HepG2 (cell line): ENCODE results near the gene RNPS1. TPM values are rescaled to one million over a fixed set of nuclear protein-coding genes. Genes with fewer than 3 reads are reported as not detected.

Experiments used
- HDAC6 ChIP-seq: fragments of 200-600 bp; sonication (generic); IDR thresholded peaks from 2 replicates; pipeline ENCODE4 v1.7.0; 2017; ENCODE audit warnings: mild to moderate bottlenecking, antibody characterized with exemption, low read length, low read depth
- HIC2 ChIP-seq: sonication (generic); formaldehyde crosslinking; IDR thresholded peaks from 2 replicates; pipeline ENCODE4 v1.9.0; 2022; ENCODE audit warnings: low read depth, missing genetic modification reagents
- HNF4G ChIP-seq, 2 experiments: sonication (generic) in 1 of 2; formaldehyde crosslinking in 1 of 2; IDR thresholded peaks; 2 replicates each; pipeline versions ENCODE4 v1.4.0 to v1.6.1; 2011 to 2020; ENCODE audit warnings: borderline replicate concordance in 2 of 2, low read depth in 2 of 2, mild to moderate bottlenecking in 2 of 2, low read length in 1 of 2, missing genetic modification reagents in 1 of 2, moderate library complexity in 1 of 2
- PCBP1 ChIP-seq: fragments of 200-400 bp; formaldehyde crosslinking; IDR thresholded peaks from 2 replicates; pipeline ENCODE4 v1.6.1; 2017; ENCODE audit warnings: mild to moderate bottlenecking, low read depth, low read length, borderline replicate concordance
- POGZ ChIP-seq: sonication (generic); formaldehyde crosslinking; IDR thresholded peaks from 2 replicates; pipeline ENCODE4 v1.4.0; 2020; ENCODE audit warnings: mild to moderate bottlenecking, missing genetic modification reagents
- PPARG ChIP-seq: conservative IDR thresholded peaks from 2 replicates; pipeline ENCODE4 v1.6.1; 2016; ENCODE audit warnings: missing biosample characterization, missing genetic modification reagents
- RFX5 ChIP-seq: IDR thresholded peaks from 2 replicates; pipeline ENCODE4 v1.6.1; 2011; ENCODE audit warnings: low read depth, low read length, improper control_type of control experiment
- ZFP91 ChIP-seq: sonication (generic); formaldehyde crosslinking; IDR thresholded peaks from 2 replicates; pipeline ENCODE4 v1.9.0; 2022; ENCODE audit warnings: missing genetic modification reagents, mild to moderate bottlenecking, borderline replicate concordance
- ZGPAT ChIP-seq: IDR thresholded peaks from 2 replicates; pipeline ENCODE4 v1.6.1; 2016; ENCODE audit warnings: mild to moderate bottlenecking
- ZNF446 ChIP-seq: sonication (generic); formaldehyde crosslinking; IDR thresholded peaks from 2 replicates; pipeline ENCODE4 v1.5.0; 2020; ENCODE audit warnings: mild to moderate bottlenecking, missing genetic modification reagents
- ZNF547 ChIP-seq: sonication (generic); formaldehyde crosslinking; IDR thresholded peaks from 2 replicates; pipeline ENCODE4 v1.5.1; 2020; ENCODE audit warnings: mild to moderate bottlenecking, missing genetic modification reagents
- ZSCAN31 ChIP-seq: sonication (generic); formaldehyde crosslinking; IDR thresholded peaks from 2 replicates; pipeline ENCODE4 v1.5.0; 2020; ENCODE audit warnings: low read depth, mild to moderate bottlenecking, missing genetic modification reagents
- polyA plus RNA-seq, 8 experiments: library from polyadenylated mRNA; depleted of rRNA in 3 of 8; stranded (reverse) in 7 of 8; unstranded in 1 of 8; fragments of >200 nt; fragmentation: Illumina TruSeq in 4 of 8; extraction: Trizol in 4 of 8; gene quantifications; 2 replicates each; pipeline versions ENCODE4 v1.2.1 to v1.2.3, GENCODE V29; 2011 to 2016; ENCODE audit warnings: low read depth in 4 of 8, missing spikeins in 1 of 8, mixed read lengths in 1 of 8; ENCODE audit not compliant: insufficient read depth in 1 of 8
- total RNA-seq, 5 experiments: library from RNA; depleted of rRNA; stranded (reverse); fragments of >200 nt; fragmentation: Illumina TruSeq; extraction: Trizol; gene quantifications; 2 replicates each; pipeline ENCODE4 v1.2.3, GENCODE V29; 2016; ENCODE audit warnings: low read depth in 1 of 5
- TF ChIP-seq, protein P1 (sequence below), 2 experiments: sonication (generic) in 1 of 2; formaldehyde crosslinking in 1 of 2; IDR thresholded peaks; 2 replicates each; pipeline versions ENCODE4 v1.4.0 to v1.6.1; 2016 to 2020; ENCODE audit warnings: borderline replicate concordance in 1 of 2, low read depth in 1 of 2, mild to moderate bottlenecking in 1 of 2, missing genetic modification reagents in 1 of 2
- TF ChIP-seq, protein P2 (sequence below): sonication (generic); formaldehyde crosslinking; IDR thresholded peaks from 2 replicates; pipeline ENCODE4 v1.4.0; 2020; ENCODE audit warnings: missing genetic modification reagents, borderline replicate concordance

The RNPS1 gene
- total and polyA plus RNA-seq, 2 of the 13 experiments (the other 11 are each of a cell fraction or from before 2014, with no cell fraction given): 126 to 133 TPM

GRCh38 chr16:2226245-2226793 is 41.6 kb downstream of the RNPS1 start (continued):
- TF ChIP-seq ZGPAT: peak; percentile 76
- TF ChIP-seq ZSCAN31: no peak
- TF ChIP-seq ZNF547 (CRISPR knock-in tag): 0 out of 2 replicates have a peak, but pooled peaks have one; percentile 48
- TF ChIP-seq HIC2 (CRISPR knock-in tag): peak; percentile 88
- no peak for TF ChIP-seq HDAC6
- TF ChIP-seq HNF4G (IDR thresholded peaks at IDR 0.05; ENCODE audit: borderline replicate concordance, low read depth, low read length): peak; percentile 25; the same call in 1 of the 2 replicates
- no peak for TF ChIP-seq HNF4G (CRISPR knock-in tag; IDR thresholded peaks at IDR 0.05; ENCODE audit: borderline replicate concordance, low read depth)
- no peak for TF ChIP-seq PCBP1
- no peak for TF ChIP-seq ZNF446
- TF ChIP-seq ZFP91 (CRISPR knock-in tag): 0 out of 2 replicates have a peak, but pooled peaks have one; percentile 9
- TF ChIP-seq RFX5: no peak
- TF ChIP-seq, protein P1, sequence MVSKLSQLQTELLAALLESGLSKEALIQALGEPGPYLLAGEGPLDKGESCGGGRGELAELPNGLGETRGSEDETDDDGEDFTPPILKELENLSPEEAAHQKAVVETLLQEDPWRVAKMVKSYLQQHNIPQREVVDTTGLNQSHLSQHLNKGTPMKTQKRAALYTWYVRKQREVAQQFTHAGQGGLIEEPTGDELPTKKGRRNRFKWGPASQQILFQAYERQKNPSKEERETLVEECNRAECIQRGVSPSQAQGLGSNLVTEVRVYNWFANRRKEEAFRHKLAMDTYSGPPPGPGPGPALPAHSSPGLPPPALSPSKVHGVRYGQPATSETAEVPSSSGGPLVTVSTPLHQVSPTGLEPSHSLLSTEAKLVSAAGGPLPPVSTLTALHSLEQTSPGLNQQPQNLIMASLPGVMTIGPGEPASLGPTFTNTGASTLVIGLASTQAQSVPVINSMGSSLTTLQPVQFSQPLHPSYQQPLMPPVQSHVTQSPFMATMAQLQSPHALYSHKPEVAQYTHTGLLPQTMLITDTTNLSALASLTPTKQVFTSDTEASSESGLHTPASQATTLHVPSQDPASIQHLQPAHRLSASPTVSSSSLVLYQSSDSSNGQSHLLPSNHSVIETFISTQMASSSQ (IDR thresholded peaks at IDR 0.05; ENCODE audit: low read depth): no peak
- TF ChIP-seq, protein P1 (CRISPR knock-in tag; IDR thresholded peaks at IDR 0.05; ENCODE audit: borderline replicate concordance): peak; percentile 35; the same call in 1 of the 2 replicates
- no peak for TF ChIP-seq POGZ
- TF ChIP-seq, protein P2, sequence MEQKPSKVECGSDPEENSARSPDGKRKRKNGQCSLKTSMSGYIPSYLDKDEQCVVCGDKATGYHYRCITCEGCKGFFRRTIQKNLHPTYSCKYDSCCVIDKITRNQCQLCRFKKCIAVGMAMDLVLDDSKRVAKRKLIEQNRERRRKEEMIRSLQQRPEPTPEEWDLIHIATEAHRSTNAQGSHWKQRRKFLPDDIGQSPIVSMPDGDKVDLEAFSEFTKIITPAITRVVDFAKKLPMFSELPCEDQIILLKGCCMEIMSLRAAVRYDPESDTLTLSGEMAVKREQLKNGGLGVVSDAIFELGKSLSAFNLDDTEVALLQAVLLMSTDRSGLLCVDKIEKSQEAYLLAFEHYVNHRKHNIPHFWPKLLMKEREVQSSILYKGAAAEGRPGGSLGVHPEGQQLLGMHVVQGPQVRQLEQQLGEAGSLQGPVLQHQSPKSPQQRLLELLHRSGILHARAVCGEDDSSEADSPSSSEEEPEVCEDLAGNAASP: peak; percentile 74; the same call in 1 of the 2 replicates
- TF ChIP-seq PPARG (CRISPR knock-in tag): peak; percentile 66; the same call in 1 of the 2 replicates
